ENCODE results near the gene PFKM. TPM values are rescaled to one million over a fixed set of nuclear protein-coding genes. Genes with fewer than 3 reads are reported as not detected.
A peak's percentile ranks its signal among the peaks of the same experiment; 100 is the strongest.

Gene PFKM
- total and polyA plus RNA-seq, 2 donors (not counting 3 experiments of a cell fraction or from before 2014, with no cell fraction given) = 53.4 to 74.4 TPM

DNA sequence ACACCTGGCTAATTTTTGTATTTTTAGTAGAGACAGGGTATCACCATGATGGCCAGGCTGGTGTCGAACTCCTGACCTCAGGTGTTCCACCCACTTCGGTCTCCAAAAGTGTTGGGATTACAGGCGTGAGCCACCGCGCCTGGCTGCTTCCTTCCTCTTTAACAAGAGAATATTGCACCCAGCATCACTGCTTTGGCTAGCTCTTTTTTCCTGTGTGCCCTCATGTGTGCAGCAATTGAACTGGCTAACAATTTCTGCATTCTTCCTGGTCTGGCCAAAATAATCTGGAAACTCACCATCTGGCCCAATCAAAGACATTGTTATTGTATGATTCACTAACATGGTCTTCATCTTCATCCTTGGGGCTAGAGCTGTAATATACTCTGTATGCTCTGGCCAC lies 40.9 kb downstream of the PFKM start:
- DNase-seq (ENCODE audit: low read depth, low spot score) (no peak), FAIRE-seq (no peak)
- Histone ChIP-seq H3K27ac (ENCODE audit: insufficient read depth, low read depth, low read length) (no peak overlapping the region), H2AFZ (ENCODE audit: low read depth, low read length) (no peak overlapping the region), H3K9me3 (replicated peaks; ENCODE audit: control insufficient read depth, insufficient read depth, low read length) (no peaks in the 10 kb centered on the region), H3K4me1 (ENCODE audit: control insufficient read depth, extremely low read depth, insufficient read depth, low read length) (peaks cover 3% of the 10 kb centered on the region), H3K27me3 (ENCODE audit: control insufficient read depth in 2 of 2, insufficient read depth in 2 of 2, low read length in 2 of 2) (peaks cover 8 to 20% of the 10 kb centered on the region in 2 experiments), H4K20me1 (replicated peaks; ENCODE audit: control insufficient read depth, extremely low read depth, insufficient read depth, low read length) (no peaks in the 10 kb centered on the region), H3K79me2 (ENCODE audit: control insufficient read depth, insufficient read depth, low read length) (peaks cover 9% of the 10 kb centered on the region), H3K9ac (replicated peaks; ENCODE audit: extremely low read depth, insufficient read depth, low read length) (no peak overlapping the region), H3K4me3 (replicated peaks in 1 of 3; ENCODE audit: insufficient read depth in 1 of 3, low read depth in 1 of 3, low read length in 3 of 3) (no peak overlapping the region), H3K36me3 (ENCODE audit: control insufficient read depth in 2 of 2, extremely low read depth in 1 of 2, insufficient read depth in 2 of 2, low read length in 2 of 2) (no peaks in the 10 kb centered on the region), H3K9me1 (replicated peaks; ENCODE audit: control insufficient read depth, extremely low read depth, insufficient read depth, low read length) (no peaks in the 10 kb centered on the region), H3K4me2 (ENCODE audit: insufficient read depth, low read length) (no peak overlapping the region)
- no TSS peak for BruUV-seq (replicated peaks)
- TF ChIP-seq, protein P1, sequence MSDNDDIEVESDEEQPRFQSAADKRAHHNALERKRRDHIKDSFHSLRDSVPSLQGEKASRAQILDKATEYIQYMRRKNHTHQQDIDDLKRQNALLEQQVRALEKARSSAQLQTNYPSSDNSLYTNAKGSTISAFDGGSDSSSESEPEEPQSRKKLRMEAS (IDR thresholded peaks at IDR 0.05; ENCODE audit: insufficient read depth, insufficient read length) = no peak
- TF ChIP-seq FOS (IDR thresholded peaks at IDR 0.05; ENCODE audit: borderline replicate concordance, insufficient read depth, low read length) = no peak
- ChIA-PET POLR2A (no interaction called here), CTCF (interaction anchor here (1.3 to 1.4 kb wide), 2 partner anchors 76 to 295 kb away, joined by 4 to 5 read pairs; no protein-coding TSS in a partner anchor)
- dilution Hi-C loops (cut with MboI; ENCODE audit: extremely low pct_ligation_motif_present, low sequenced_read_pairs) (no loop called here), intact Hi-C loops (cut with micrococcal nuclease) (loop anchor here (5.0 kb wide), 1 partner anchor 158 kb away; the partner anchor contains the start of gene COL2A1)

DNA sequence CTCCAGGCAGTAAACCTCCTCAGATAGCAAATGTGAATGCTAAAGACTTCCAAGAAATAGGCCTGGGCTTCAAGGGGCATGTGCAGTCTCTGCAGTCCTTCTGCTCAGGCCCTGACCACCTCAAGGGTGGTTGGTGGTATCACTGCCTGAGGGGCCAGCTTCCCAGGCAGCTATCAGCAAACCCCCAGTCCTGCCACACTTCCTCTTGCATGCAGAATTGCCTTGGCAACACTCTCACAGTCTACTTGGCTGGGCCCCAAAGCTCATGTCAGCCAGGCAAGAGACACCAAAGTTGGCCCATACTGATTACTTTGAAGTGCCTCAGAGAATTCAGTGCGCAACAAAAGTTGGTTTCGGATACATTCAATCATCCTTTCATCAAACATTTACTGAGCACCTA lies 41.6 kb downstream of the PFKM start:
- no peak overlapping the region for H2AFZ ChIP-seq (ENCODE audit: low read depth, low read length)
- no peaks in the 10 kb centered on the region for H3K36me3 ChIP-seq (ENCODE audit: control insufficient read depth in 2 of 2, extremely low read depth in 1 of 2, insufficient read depth in 2 of 2, low read length in 2 of 2)
- no peak overlapping the region for H3K4me3 ChIP-seq (replicated peaks in 1 of 3; ENCODE audit: insufficient read depth in 1 of 3, low read depth in 1 of 3, low read length in 3 of 3)
- H3K9ac ChIP-seq (replicated peaks; ENCODE audit: extremely low read depth, insufficient read depth, low read length) = no peak overlapping the region
- BruUV-seq (replicated peaks) = no TSS peak
- FAIRE-seq = no peak
- peak; percentile 73 for DNase-seq (ENCODE audit: low read depth, low spot score)
- no peaks in the 10 kb centered on the region for H3K9me1 ChIP-seq (replicated peaks; ENCODE audit: control insufficient read depth, extremely low read depth, insufficient read depth, low read length)
- no peak overlapping the region for H3K4me2 ChIP-seq (ENCODE audit: insufficient read depth, low read length)
- dilution Hi-C loops (cut with MboI; ENCODE audit: extremely low pct_ligation_motif_present, low sequenced_read_pairs) (no loop called here), intact Hi-C loops (cut with micrococcal nuclease) (loop anchor here (5.0 kb wide), 1 partner anchor 159 kb away; the partner anchor contains the start of gene COL2A1)
- ChIA-PET POLR2A (no interaction called here), CTCF (interaction anchor here (1.4 kb wide), 1 partner anchor 77 kb away, joined by 5 read pairs; no protein-coding TSS in a partner anchor)
- H3K9me3 ChIP-seq (replicated peaks; ENCODE audit: control insufficient read depth, insufficient read depth, low read length) = no peaks in the 10 kb centered on the region
- no peaks in the 10 kb centered on the region for H4K20me1 ChIP-seq (replicated peaks; ENCODE audit: control insufficient read depth, extremely low read depth, insufficient read depth, low read length)
- peaks cover 3% of the 10 kb centered on the region for H3K4me1 ChIP-seq (ENCODE audit: control insufficient read depth, extremely low read depth, insufficient read depth, low read length)
- H3K27me3 ChIP-seq (ENCODE audit: control insufficient read depth in 2 of 2, insufficient read depth in 2 of 2, low read length in 2 of 2) = peaks cover 8 to 20% of the 10 kb centered on the region in 2 experiments
- H3K79me2 ChIP-seq (ENCODE audit: control insufficient read depth, insufficient read depth, low read length) = peaks cover 8% of the 10 kb centered on the region
- TF ChIP-seq GATA2 (IDR thresholded peaks at IDR 0.05; ENCODE audit: insufficient read depth, insufficient read length, low read depth, low read length) = no peak
- TF ChIP-seq, protein P1 (IDR thresholded peaks at IDR 0.05; ENCODE audit: insufficient read depth, insufficient read length) = no peak
- no peak for TF ChIP-seq MYC (IDR thresholded peaks at IDR 0.05; ENCODE audit: low read depth, low read length)
- no peak for TF ChIP-seq POLR2AphosphoS5 (IDR thresholded peaks at IDR 0.05; ENCODE audit: insufficient read depth, low read depth, low read length)
- no peak for TF ChIP-seq JUN (IDR thresholded peaks at IDR 0.05; ENCODE audit: borderline replicate concordance, insufficient read depth, insufficient read length, low read depth)
- TF ChIP-seq FOS (IDR thresholded peaks at IDR 0.05; ENCODE audit: borderline replicate concordance, insufficient read depth, low read length) = no peak
- TF ChIP-seq, protein P2, sequence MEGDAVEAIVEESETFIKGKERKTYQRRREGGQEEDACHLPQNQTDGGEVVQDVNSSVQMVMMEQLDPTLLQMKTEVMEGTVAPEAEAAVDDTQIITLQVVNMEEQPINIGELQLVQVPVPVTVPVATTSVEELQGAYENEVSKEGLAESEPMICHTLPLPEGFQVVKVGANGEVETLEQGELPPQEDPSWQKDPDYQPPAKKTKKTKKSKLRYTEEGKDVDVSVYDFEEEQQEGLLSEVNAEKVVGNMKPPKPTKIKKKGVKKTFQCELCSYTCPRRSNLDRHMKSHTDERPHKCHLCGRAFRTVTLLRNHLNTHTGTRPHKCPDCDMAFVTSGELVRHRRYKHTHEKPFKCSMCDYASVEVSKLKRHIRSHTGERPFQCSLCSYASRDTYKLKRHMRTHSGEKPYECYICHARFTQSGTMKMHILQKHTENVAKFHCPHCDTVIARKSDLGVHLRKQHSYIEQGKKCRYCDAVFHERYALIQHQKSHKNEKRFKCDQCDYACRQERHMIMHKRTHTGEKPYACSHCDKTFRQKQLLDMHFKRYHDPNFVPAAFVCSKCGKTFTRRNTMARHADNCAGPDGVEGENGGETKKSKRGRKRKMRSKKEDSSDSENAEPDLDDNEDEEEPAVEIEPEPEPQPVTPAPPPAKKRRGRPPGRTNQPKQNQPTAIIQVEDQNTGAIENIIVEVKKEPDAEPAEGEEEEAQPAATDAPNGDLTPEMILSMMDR (IDR thresholded peaks at IDR 0.05; ENCODE audit: extremely low read depth in 1 of 2, insufficient read depth in 1 of 2, low read depth in 1 of 2, low read length in 2 of 2) = no peak
- no peak for TF ChIP-seq POLR2A (IDR thresholded peaks at IDR 0.05; ENCODE audit: low read depth, low read length)
- no peak overlapping the region for H3K27ac ChIP-seq (ENCODE audit: insufficient read depth, low read depth, low read length)
